Neutrophil (primary cell): ENCODE measurements around the gene NT5E.
"Not testable (repeated sequence)": the region's sequence is repeated elsewhere in the genome, so short reads cannot be mapped to it uniquely, and the experiment has no call there.

Experiments used
- H3K27ac ChIP-seq: fragments of 200-600 bp; sonication (generic); 2 replicates; pipeline ENCODE4 v1.5.1; 2016; ENCODE audit warnings: mild to moderate bottlenecking, moderate library complexity
- H3K27me3 ChIP-seq: fragments of 200-600 bp; sonication (generic); 2 replicates; pipeline ENCODE4 v1.6.0; 2016; ENCODE audit warnings: mild to moderate bottlenecking
- H3K36me3 ChIP-seq: fragments of 200-600 bp; sonication (generic); 2 replicates; pipeline ENCODE4 v1.5.1; 2017
- H3K4me1 ChIP-seq, 2 experiments: fragments of 200-600 bp in 1 of 2; sonication (generic) in 1 of 2; 1 replicate in 1 of 2; 2 replicates in 1 of 2; pipeline versions ENCODE4 v1.5.1 to v1.6.1; 2013 to 2016; ENCODE audit warnings: low read depth in 1 of 2, low read length in 1 of 2, mild to moderate bottlenecking in 1 of 2, moderate library complexity in 1 of 2; ENCODE audit not compliant: control insufficient read depth in 1 of 2, insufficient read depth in 1 of 2
- H3K4me3 ChIP-seq, 2 experiments: fragments of 200-600 bp in 1 of 2; sonication (generic) in 1 of 2; 1 replicate in 1 of 2; 2 replicates in 1 of 2; pipeline ENCODE4 v1.5.1; 2013 to 2016; ENCODE audit warnings: low read depth in 1 of 2, low read length in 1 of 2, mild to moderate bottlenecking in 1 of 2, moderate library complexity in 1 of 2
- H3K9me3 ChIP-seq: fragments of 200-600 bp; sonication (generic); 2 replicates; pipeline ENCODE4 v1.5.1; 2016
- TF ChIP-seq, protein P1 (sequence below): fragments of 200-600 bp; sonication (generic); IDR thresholded peaks from 2 replicates; pipeline ENCODE4 v1.5.1; 2016; ENCODE audit warnings: antibody characterized with exemption

Gene NT5E

GRCh38 chr6:85516168-85516567, 66.3 kb downstream of the NT5E start:
- Histone ChIP-seq H3K4me1 (no peaks in the 10 kb centered on the region), H3K4me3 (no peak overlapping the region), H3K9me3 (no peaks in the 10 kb centered on the region), H3K27ac (no peak overlapping the region), H3K36me3 (peaks cover 76% of the 10 kb centered on the region), H3K27me3 (no peaks in the 10 kb centered on the region)
- TF ChIP-seq, protein P1, sequence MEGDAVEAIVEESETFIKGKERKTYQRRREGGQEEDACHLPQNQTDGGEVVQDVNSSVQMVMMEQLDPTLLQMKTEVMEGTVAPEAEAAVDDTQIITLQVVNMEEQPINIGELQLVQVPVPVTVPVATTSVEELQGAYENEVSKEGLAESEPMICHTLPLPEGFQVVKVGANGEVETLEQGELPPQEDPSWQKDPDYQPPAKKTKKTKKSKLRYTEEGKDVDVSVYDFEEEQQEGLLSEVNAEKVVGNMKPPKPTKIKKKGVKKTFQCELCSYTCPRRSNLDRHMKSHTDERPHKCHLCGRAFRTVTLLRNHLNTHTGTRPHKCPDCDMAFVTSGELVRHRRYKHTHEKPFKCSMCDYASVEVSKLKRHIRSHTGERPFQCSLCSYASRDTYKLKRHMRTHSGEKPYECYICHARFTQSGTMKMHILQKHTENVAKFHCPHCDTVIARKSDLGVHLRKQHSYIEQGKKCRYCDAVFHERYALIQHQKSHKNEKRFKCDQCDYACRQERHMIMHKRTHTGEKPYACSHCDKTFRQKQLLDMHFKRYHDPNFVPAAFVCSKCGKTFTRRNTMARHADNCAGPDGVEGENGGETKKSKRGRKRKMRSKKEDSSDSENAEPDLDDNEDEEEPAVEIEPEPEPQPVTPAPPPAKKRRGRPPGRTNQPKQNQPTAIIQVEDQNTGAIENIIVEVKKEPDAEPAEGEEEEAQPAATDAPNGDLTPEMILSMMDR, result no peak

DNA sequence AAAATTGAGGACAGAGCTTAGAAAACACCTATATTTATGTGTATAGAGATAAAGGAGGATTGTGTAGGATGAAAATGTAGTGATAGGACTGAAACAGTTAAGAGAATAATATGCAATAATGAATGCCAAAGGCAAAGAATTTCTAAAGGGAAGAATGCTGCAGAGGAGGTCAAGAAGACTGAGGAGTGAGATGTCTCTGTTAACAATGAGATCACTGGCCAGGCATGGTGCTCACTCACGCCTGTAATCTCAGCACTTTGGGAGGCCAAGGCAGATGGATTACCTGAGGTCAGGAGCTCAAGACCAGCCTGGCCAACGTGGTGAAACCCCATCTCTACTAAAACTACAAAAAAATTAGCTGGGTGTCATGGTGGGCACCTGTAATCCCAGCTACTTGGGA, 74.4 kb downstream of the NT5E start:
- H3K36me3 ChIP-seq, result peaks cover 77% of the 10 kb centered on the region
- H3K27ac ChIP-seq, H3K4me1 ChIP-seq, H3K27me3 ChIP-seq, H3K4me3 ChIP-seq, H3K9me3 ChIP-seq: not testable (repeated sequence)

- TF ChIP-seq, protein P1, result peak; percentile 48
- H3K27me3 ChIP-seq, result no peaks in the 10 kb centered on the region
- no peak overlapping the region for H3K27ac ChIP-seq
- no peaks in the 10 kb centered on the region for H3K9me3 ChIP-seq
- H3K4me3 ChIP-seq, result no peak overlapping the region
- no peaks in the 10 kb centered on the region for H3K4me1 ChIP-seq
- H3K36me3 ChIP-seq, result peaks cover 67% of the 10 kb centered on the region
Measured at GRCh38 chr6:85537055-85537494, 87.2 kb downstream of the NT5E start.

- Histone ChIP-seq H3K27me3 (no peaks in the 10 kb centered on the region), H3K4me1 (no peaks in the 10 kb centered on the region), H3K27ac (no peak overlapping the region), H3K9me3 (no peaks in the 10 kb centered on the region), H3K4me3 (no peak overlapping the region), H3K36me3 (peaks cover 79% of the 10 kb centered on the region)
- TF ChIP-seq, protein P1, result no peak
Measured at GRCh38 chr6:85544776-85545175, 94.9 kb downstream of the NT5E start.
